Measurements from ENCODE around the gene SDS.

SDS gene

DNA sequence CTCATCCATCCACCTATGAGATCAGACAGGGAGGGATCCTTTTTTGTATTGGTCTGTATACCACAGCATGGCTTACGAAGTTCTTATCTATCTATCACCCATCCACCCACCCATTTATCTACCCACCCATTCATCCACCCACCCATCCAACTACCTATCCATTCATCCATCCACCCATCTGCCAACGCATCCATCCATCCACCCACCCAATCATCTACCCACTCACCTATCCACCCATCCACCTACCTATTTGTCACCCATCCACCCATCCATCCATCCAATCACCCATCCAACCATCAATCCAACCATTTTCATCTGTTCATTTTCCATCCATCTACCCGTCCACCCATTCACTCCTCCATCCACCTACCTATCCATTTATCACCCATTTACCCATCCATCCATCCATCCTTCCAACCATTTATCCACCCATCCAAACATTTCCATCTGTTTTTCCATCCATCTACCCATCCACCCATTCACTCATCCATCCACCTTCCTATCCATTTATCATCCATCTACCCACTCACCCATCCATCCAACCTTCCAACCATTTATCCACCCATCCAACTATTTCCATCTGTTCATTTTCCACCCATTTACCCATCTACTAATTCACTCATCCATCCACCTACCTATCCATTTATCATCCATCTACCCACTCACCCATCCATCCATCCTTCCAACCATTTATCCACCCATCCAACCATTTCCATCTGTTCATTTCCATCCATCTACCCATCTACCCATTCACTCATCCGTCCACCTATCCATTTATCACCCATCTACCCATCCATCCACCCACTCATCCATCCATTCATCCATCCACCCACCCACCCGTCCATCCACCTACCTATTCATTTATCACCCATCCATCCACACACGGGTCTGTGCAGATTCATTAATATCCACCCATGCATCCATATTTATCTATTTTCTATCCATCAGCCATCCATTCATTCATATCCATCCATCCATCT, 13.3 kb downstream of the SDS start:
- no peak for DNase-seq (ENCODE audit: low read depth)
- TF ChIP-seq, protein P1, sequence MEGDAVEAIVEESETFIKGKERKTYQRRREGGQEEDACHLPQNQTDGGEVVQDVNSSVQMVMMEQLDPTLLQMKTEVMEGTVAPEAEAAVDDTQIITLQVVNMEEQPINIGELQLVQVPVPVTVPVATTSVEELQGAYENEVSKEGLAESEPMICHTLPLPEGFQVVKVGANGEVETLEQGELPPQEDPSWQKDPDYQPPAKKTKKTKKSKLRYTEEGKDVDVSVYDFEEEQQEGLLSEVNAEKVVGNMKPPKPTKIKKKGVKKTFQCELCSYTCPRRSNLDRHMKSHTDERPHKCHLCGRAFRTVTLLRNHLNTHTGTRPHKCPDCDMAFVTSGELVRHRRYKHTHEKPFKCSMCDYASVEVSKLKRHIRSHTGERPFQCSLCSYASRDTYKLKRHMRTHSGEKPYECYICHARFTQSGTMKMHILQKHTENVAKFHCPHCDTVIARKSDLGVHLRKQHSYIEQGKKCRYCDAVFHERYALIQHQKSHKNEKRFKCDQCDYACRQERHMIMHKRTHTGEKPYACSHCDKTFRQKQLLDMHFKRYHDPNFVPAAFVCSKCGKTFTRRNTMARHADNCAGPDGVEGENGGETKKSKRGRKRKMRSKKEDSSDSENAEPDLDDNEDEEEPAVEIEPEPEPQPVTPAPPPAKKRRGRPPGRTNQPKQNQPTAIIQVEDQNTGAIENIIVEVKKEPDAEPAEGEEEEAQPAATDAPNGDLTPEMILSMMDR (IDR thresholded peaks at IDR 0.05; ENCODE audit: low read length, missing control alignments): no peak
- no peak overlapping the region for H3K4me3 ChIP-seq (replicated peaks; ENCODE audit: low read depth, low read length)

DNA sequence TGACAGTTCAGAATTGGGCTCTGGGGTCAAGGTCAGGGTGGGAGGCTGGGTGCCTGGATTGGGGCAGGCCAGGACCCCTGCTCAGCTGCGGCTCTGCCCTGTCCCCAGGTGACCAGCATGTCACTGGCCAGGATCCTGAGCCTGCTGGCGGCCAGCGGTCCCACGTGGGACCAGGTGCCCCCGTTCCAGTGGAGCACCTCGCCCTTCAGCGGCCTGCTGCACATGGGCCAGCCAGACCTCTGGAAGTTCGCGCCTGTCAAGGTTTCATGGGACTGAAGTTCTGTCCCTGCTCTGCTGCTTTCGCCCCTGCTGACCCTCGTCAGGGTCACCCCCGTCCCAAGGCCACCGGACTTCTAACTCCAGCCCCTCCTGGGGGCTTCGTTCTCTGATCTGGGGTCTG, 15.3 kb downstream of the SDS start:
- no peak overlapping the region for H3K4me3 ChIP-seq (replicated peaks; ENCODE audit: low read depth, low read length)
- TF ChIP-seq, protein P1 (IDR thresholded peaks at IDR 0.05; ENCODE audit: low read length, missing control alignments): no peak
- DNase-seq (ENCODE audit: low read depth): no peak

DNA sequence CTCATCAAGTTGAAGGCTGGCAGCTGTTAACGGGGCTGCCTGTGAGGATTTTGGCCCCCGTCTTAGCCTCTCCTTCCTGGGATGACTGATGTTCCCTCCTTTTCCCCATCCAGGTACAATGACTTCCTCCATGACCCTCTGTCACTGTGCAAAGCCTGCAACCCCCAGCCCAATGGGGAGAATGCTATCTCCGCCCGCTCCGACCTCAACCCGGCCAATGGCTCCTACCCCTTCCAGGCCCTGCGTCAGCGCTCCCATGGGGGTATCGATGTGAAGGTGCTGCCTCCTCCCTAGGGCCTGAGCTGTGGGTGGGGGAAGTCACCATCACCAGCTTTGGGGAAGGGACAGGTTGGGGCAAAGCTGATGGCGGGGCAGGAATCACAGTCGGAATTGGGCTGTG, 16.1 kb downstream of the SDS start:
- TF ChIP-seq, protein P1 (IDR thresholded peaks at IDR 0.05; ENCODE audit: low read length, missing control alignments): no peak
- DNase-seq (ENCODE audit: low read depth): no peak
- H3K4me3 ChIP-seq (replicated peaks; ENCODE audit: low read depth, low read length): no peak overlapping the region

DNA sequence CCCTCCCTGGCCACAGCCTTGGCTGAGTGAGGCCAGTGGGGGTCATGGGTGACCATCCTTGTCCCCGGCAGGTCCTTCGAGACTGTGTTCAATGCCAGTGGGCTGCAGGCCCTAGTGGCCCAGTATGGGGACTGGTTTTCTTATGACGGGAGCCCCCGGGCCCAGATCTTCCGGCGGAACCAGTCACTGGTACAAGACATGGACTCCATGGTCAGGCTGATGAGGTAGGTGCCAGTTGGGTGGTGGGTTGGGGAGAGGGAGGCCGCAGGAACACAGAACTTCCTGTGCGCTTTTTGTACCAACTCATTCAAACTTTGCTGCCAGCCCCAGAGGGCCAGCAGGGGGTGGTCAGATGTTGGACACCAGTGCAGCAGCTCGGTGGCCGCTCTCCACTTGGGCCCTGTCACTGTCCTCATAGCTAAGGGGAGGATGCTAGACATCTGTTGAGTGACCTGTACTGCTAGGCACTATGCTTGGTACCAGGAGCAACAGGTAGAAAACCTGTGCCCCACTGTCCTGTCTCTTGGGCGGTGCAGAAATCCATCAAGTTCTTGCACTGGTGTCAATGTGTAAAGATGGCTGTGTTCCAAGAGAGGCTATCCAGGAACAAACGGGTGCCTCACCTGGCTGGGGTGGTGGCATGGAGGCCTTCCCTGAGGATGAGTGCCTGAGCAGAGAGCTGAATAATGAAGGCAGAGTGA, 16.7 kb downstream of the SDS start:
- TF ChIP-seq, protein P1 (IDR thresholded peaks at IDR 0.05; ENCODE audit: low read length, missing control alignments): no peak
- no peak for DNase-seq (ENCODE audit: low read depth)

DNA sequence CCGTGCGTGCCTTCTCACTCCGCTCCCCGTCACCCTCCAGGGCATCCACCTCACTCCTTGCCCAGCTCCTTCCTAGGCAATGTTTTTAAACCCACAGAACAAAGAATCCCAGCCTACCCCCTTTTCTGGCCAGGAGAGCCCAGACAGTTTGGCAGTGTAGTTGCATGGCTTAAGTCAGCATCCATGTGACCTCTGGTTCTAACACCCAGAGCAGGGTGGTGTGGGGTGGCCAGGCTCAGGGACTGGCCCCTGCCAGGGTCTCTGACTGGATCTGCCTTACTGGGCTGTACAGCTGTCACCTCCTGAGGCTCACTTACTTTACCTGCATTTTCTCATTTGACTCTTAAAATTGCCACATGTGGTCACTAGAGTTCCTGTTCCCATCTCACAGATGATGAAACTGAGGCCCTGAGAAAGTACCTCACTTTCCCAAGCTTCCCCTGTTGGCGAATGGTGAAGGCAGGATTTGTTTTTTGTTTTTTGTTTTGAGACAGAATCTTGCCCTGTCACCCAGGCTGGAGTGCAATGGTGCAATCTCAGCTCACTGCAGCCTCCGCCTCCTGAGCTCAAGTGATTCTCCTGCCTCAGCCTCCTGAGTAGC, 18.3 kb downstream of the SDS start:
- no peak for DNase-seq (ENCODE audit: low read depth)
- TF ChIP-seq, protein P1 (IDR thresholded peaks at IDR 0.05; ENCODE audit: low read length, missing control alignments): no peak
- no peak overlapping the region for H3K4me3 ChIP-seq (replicated peaks; ENCODE audit: low read depth, low read length)

More for the DNA sequence above, 16.7 kb downstream of the SDS start:
- no peak overlapping the region for H3K4me3 ChIP-seq (replicated peaks; ENCODE audit: low read depth, low read length)

DNA sequence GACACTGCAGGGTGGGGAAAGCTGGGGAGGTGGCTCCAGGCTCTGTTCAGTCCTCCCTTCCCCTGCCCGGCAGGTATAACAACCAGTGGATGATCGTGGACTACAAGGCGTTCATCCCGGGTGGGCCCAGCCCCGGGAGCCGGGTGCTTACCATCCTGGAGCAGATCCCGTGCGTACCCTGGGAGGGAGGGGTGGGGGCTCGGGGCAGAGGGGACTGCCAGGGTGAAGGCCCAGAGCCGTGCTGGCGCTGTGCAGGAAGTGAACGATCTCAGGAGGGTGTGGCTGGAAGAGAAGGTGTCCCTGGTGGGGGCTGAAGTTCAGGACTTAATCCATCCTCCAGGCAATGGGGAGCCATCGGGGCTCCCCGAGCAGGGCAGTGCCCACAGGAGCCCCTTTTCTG, 18.9 kb downstream of the SDS start:
- H3K4me3 ChIP-seq (replicated peaks; ENCODE audit: low read depth, low read length): no peak overlapping the region
- no peak for DNase-seq (ENCODE audit: low read depth)
- TF ChIP-seq, protein P1 (IDR thresholded peaks at IDR 0.05; ENCODE audit: low read length, missing control alignments): no peak
